Endothelial cell of umbilical vein (primary cell): ENCODE data around the gene LNX2. TPM values are rescaled to one million over a fixed set of nuclear protein-coding genes. Genes with fewer than 3 reads are reported as not detected.

ENCODE experiments used
- BruUV-seq: library from RNA; stranded (reverse); fragments of 400-500 nt; replicated peaks from 2 replicates; lab custom pipeline; 2021; lab: Mats Ljungman, UMichigan
- CTCF ChIA-PET: fragments of 300-600, 350-600 bp; sonication (Branson Sonifier 250); formaldehyde crosslinking; loops from one replicate; lab custom pipeline; 2021; ENCODE audit warnings: antibody characterized with exemption, inconsistent platforms; lab: Charles Lee
- POLR2A ChIA-PET: fragments of 300-600, 350-600 bp; sonication (Branson Sonifier 250); formaldehyde crosslinking; loops from one replicate; lab custom pipeline; 2021; ENCODE audit warnings: antibody characterized with exemption, inconsistent platforms; lab: Charles Lee
- DNase-seq: peaks from one replicate; pipeline ENCODE4 v3.0.0-alpha.2; 2011; ENCODE audit warnings: low read depth, low spot score
- FAIRE-seq: peaks from 2 replicates; lab custom pipeline; 2011; peaks lifted over from hg19 to GRCh38; lab: Jason Lieb, UNC
- H2AFZ ChIP-seq: 2 replicates; pipeline ENCODE4 v1.6.0; 2012; ENCODE audit warnings: low read depth, low read length, control low read depth, inconsistent platforms
- H3K27ac ChIP-seq: 2 replicates; pipeline ENCODE4 v1.5.1; 2011; ENCODE audit warnings: low read depth, mild to moderate bottlenecking, control low read depth, low read length, moderate library complexity; ENCODE audit not compliant: insufficient read depth
- H3K27me3 ChIP-seq, 2 experiments: 2 replicates each; pipeline versions ENCODE4 v1.6.0 to v1.6.1; 2011; ENCODE audit warnings: low read length in 2 of 2, mixed read lengths in 1 of 2; ENCODE audit not compliant: control insufficient read depth in 2 of 2, insufficient read depth in 2 of 2
- H3K36me3 ChIP-seq, 2 experiments: 2 replicates in 1 of 2; 3 replicates in 1 of 2; pipeline ENCODE4 v1.5.1; 2011; ENCODE audit warnings: low read length in 2 of 2, mild to moderate bottlenecking in 1 of 2, moderate library complexity in 1 of 2; ENCODE audit not compliant: control insufficient read depth in 2 of 2, insufficient read depth in 2 of 2; ENCODE audit errors: extremely low read depth in 1 of 2
- H3K4me1 ChIP-seq: 3 replicates; pipeline ENCODE4 v1.5.1; 2011; ENCODE audit warnings: mild to moderate bottlenecking, low read length; ENCODE audit not compliant: control insufficient read depth, insufficient read depth; ENCODE audit errors: extremely low read depth
- H3K4me2 ChIP-seq: 2 replicates; pipeline ENCODE4 v1.6.1; 2011; ENCODE audit warnings: low read length, control low read depth, mixed read lengths; ENCODE audit not compliant: insufficient read depth
- H3K4me3 ChIP-seq, 3 experiments: fragments of 200-600 bp in 1 of 3; sonication (generic), shearing (Covaris generic) in 1 of 3; replicated peaks in 1 of 3; 2 replicates each; pipeline ENCODE4 v1.5.1; 2011 to 2016; ENCODE audit warnings: control low read depth in 3 of 3, low read length in 3 of 3, mild to moderate bottlenecking in 2 of 3, inconsistent platforms in 1 of 3, low read depth in 1 of 3, moderate library complexity in 1 of 3; ENCODE audit not compliant: insufficient read depth in 1 of 3
- H3K79me2 ChIP-seq: 2 replicates; pipeline ENCODE4 v1.6.0; 2012; ENCODE audit warnings: low read length, inconsistent platforms; ENCODE audit not compliant: control insufficient read depth, insufficient read depth
- H3K9ac ChIP-seq: replicated peaks from 2 replicates; pipeline ENCODE3; 2011; ENCODE audit warnings: low read length, control low read depth; ENCODE audit not compliant: insufficient read depth; ENCODE audit errors: extremely low read depth
- H3K9me1 ChIP-seq: replicated peaks from 3 replicates; pipeline ENCODE4 v1.6.0; 2011; ENCODE audit warnings: mild to moderate bottlenecking, low read length; ENCODE audit not compliant: control insufficient read depth, insufficient read depth; ENCODE audit errors: extremely low read depth
- H3K9me3 ChIP-seq: replicated peaks from 2 replicates; pipeline ENCODE4 v1.5.1; 2012; ENCODE audit warnings: low read length, inconsistent platforms; ENCODE audit not compliant: control insufficient read depth, insufficient read depth
- H4K20me1 ChIP-seq: replicated peaks from 2 replicates; pipeline ENCODE3; 2011; ENCODE audit warnings: mild to moderate bottlenecking, low read length; ENCODE audit not compliant: control insufficient read depth, insufficient read depth; ENCODE audit errors: extremely low read depth
- EZH2 ChIP-seq: IDR thresholded peaks from 2 replicates; pipeline ENCODE4 v1.6.1; 2012; ENCODE audit warnings: borderline replicate concordance, low read depth, mild to moderate bottlenecking, moderate library complexity, low read length, inconsistent platforms; ENCODE audit not compliant: severe bottlenecking
- FOS ChIP-seq: IDR thresholded peaks from 2 replicates; pipeline ENCODE4 v1.6.1; 2011; ENCODE audit warnings: mild to moderate bottlenecking, low read length, moderate library complexity, borderline replicate concordance; ENCODE audit not compliant: insufficient read depth
- GATA2 ChIP-seq: IDR thresholded peaks from 2 replicates; pipeline ENCODE4 v1.7.0; 2011; ENCODE audit warnings: low read depth, mild to moderate bottlenecking, moderate library complexity, mixed read lengths, low read length; ENCODE audit not compliant: insufficient read length, insufficient read depth
- JUN ChIP-seq: IDR thresholded peaks from 2 replicates; pipeline ENCODE4 v1.6.1; 2011; ENCODE audit warnings: borderline replicate concordance, low read depth; ENCODE audit not compliant: insufficient read length, insufficient read depth
- MYC ChIP-seq: IDR thresholded peaks from one replicate; pipeline ENCODE4 v1.6.1; 2011; ENCODE audit warnings: mild to moderate bottlenecking, low read depth, low read length
- POLR2A ChIP-seq: IDR thresholded peaks from 2 replicates; pipeline ENCODE4 v1.6.1; 2012; ENCODE audit warnings: low read depth, mild to moderate bottlenecking, control low read depth, low read length
- POLR2AphosphoS5 ChIP-seq: IDR thresholded peaks from 2 replicates; pipeline ENCODE4 v1.6.1; 2012; ENCODE audit warnings: low read depth, mild to moderate bottlenecking, control low read depth, low read length, moderate library complexity; ENCODE audit not compliant: insufficient read depth
- dilution Hi-C: fragments of 300-500 bp; cut with MboI; formaldehyde crosslinking; loops from one replicate; pipeline ENCODE4 v1.15.0; 2019; ENCODE audit warnings: low sequenced_read_pairs; ENCODE audit not compliant: extremely low pct_ligation_motif_present
- intact Hi-C: fragments of 100-400 bp; cut with micrococcal nuclease; formaldehyde crosslinking; loops from one replicate; pipeline ENCODE4 v1.10.0; 2022
- polyA plus RNA-seq, 4 experiments: library from polyadenylated mRNA; depleted of rRNA in 3 of 4; stranded (reverse) in 3 of 4; unstranded in 1 of 4; fragments of >200 nt; gene quantifications; 2 replicates each; pipeline versions ENCODE4 v1.2.1 to v1.2.3, GENCODE V29; 2011 to 2012; ENCODE audit warnings: missing spikeins in 1 of 4
- total RNA-seq: library from RNA; stranded (reverse); gene quantifications from 2 replicates; pipeline ENCODE4 v1.2.3, GENCODE V29; 2021
- TF ChIP-seq, protein P1 (sequence below): IDR thresholded peaks from 2 replicates; pipeline ENCODE4 v1.6.1; 2011; ENCODE audit not compliant: insufficient read depth, insufficient read length
- TF ChIP-seq, protein P2 (sequence below), 2 donors: IDR thresholded peaks; 1 replicate in 1 of 2; 2 replicates in 1 of 2; pipeline ENCODE4 v1.5.1; 2011; ENCODE audit warnings: low read length in 2 of 2, mild to moderate bottlenecking in 2 of 2, moderate library complexity in 2 of 2, control low read depth in 1 of 2, inconsistent platforms in 1 of 2, low read depth in 1 of 2; ENCODE audit not compliant: insufficient read depth in 1 of 2; ENCODE audit errors: extremely low read depth in 1 of 2

LNX2 gene
- total and polyA plus RNA-seq, 2 donors (not counting 3 experiments of a cell fraction or from before 2014, with no cell fraction given), result 7.0 to 9.1 TPM

DNA sequence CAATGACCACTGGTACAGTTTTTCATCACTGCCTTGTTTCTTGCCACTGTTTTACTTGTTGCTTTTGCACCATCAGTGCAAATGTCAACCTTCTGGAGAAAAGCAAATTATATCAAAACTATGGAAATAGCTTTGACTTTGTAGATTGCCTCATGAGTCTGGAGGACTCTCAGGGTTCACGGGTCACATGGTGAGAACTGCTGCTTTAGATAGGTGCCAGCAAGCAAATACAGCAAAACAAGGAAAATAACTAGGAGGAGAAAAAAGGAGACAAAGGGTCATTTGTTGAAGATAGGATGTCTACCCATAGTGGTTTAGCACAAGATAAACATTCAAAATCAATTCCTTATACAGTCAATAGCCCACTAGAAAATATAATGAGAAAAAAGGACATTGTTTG lies 34.5 kb upstream of the LNX2 start:
- H3K36me3 ChIP-seq, result peaks cover 6 to 7% of the 10 kb centered on the region in 2 experiments
- H3K79me2 ChIP-seq, result no peaks in the 10 kb centered on the region
- peaks cover 3% of the 10 kb centered on the region for H3K9me1 ChIP-seq
- H3K4me3 ChIP-seq, result no peak overlapping the region
- FAIRE-seq (no peak), DNase-seq (no peak)
- no peak overlapping the region for H3K27ac ChIP-seq
- no peaks in the 10 kb centered on the region for H3K27me3 ChIP-seq
- no peak overlapping the region for H3K9ac ChIP-seq
- intact Hi-C loops (no loop called here), dilution Hi-C loops (no loop called here)
- no peak overlapping the region for H3K4me2 ChIP-seq
- ChIA-PET CTCF (interaction anchor here (1.4 to 1.9 kb wide), 2 partner anchors 25 to 34 kb away, joined by 4 read pairs; partner anchors contain the start of gene LNX2), POLR2A (no interaction called here)
- H3K9me3 ChIP-seq, result no peaks in the 10 kb centered on the region
- H2AFZ ChIP-seq, result no peak overlapping the region
- TF ChIP-seq POLR2AphosphoS5 (no peak), JUN (no peak), MYC (no peak), FOS (no peak), EZH2 (no peak), POLR2A (no peak), GATA2 (no peak)
- TF ChIP-seq, protein P1, sequence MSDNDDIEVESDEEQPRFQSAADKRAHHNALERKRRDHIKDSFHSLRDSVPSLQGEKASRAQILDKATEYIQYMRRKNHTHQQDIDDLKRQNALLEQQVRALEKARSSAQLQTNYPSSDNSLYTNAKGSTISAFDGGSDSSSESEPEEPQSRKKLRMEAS, result no peak
- TF ChIP-seq, protein P2, sequence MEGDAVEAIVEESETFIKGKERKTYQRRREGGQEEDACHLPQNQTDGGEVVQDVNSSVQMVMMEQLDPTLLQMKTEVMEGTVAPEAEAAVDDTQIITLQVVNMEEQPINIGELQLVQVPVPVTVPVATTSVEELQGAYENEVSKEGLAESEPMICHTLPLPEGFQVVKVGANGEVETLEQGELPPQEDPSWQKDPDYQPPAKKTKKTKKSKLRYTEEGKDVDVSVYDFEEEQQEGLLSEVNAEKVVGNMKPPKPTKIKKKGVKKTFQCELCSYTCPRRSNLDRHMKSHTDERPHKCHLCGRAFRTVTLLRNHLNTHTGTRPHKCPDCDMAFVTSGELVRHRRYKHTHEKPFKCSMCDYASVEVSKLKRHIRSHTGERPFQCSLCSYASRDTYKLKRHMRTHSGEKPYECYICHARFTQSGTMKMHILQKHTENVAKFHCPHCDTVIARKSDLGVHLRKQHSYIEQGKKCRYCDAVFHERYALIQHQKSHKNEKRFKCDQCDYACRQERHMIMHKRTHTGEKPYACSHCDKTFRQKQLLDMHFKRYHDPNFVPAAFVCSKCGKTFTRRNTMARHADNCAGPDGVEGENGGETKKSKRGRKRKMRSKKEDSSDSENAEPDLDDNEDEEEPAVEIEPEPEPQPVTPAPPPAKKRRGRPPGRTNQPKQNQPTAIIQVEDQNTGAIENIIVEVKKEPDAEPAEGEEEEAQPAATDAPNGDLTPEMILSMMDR (IDR thresholded peaks at IDR 0.05; ENCODE audit: extremely low read depth in 1 of 2, insufficient read depth in 1 of 2, low read depth in 1 of 2, low read length in 2 of 2), result no peak
- H4K20me1 ChIP-seq, result no peaks in the 10 kb centered on the region
- peaks cover 13% of the 10 kb centered on the region for H3K4me1 ChIP-seq
- no TSS peak for BruUV-seq
